Activated naive CD4-positive, alpha-beta T cell (primary cell): ENCODE measurements around the gene VWA3A.
"Not testable (repeated sequence)": the region's sequence is repeated elsewhere in the genome, so short reads cannot be mapped to it uniquely, and the experiment has no call there.

Source experiments
- DNase-seq, 4 experiments: peaks; one replicate each; lab custom pipeline; 2025; lab: John Stamatoyannopoulos, UW

VWA3A gene

DNA sequence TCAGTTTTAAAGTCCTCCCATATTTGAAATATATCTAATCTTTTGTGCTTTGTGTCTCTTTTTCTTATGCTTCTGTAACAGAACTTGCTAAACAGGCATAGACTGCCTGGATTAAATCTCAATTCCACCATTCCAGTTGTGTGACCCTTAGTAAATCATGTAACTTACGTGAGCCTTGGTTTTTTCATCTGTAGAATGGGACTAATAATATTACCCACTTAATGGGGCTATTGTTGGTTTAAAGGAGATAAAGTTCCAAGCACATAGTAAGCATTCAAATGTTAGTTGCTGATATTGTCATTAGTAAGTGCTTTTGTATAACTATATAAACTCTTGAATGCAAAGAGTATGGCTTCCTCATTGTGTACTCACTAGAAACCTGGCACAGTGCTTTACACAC, 5.9 kb upstream of the VWA3A start:
- DNase-seq: no peak

DNA sequence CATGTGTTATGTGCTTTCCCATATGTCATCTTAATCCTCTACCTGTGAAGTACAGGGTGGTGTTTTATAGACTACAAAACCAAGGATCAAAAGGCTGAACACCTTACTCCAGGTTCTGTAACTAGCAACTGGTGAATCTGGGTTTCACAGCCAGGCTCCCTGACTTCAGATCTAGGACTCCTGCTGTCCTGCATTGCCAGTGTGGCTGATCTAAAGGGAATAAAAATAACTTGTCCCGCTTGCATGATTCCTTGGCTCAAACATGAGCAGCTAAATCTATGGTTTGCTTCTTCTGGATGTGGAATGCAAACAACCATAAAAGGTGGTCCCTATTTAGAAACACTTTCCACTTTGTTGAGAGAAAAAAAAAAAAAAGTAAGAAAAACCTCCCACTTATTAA, 3.7 kb upstream of the VWA3A start:
- no peak for DNase-seq

- no peak for DNase-seq
Observed at GRCh38 chr16:22089910-22090309, 2.4 kb upstream of the VWA3A start.

DNA sequence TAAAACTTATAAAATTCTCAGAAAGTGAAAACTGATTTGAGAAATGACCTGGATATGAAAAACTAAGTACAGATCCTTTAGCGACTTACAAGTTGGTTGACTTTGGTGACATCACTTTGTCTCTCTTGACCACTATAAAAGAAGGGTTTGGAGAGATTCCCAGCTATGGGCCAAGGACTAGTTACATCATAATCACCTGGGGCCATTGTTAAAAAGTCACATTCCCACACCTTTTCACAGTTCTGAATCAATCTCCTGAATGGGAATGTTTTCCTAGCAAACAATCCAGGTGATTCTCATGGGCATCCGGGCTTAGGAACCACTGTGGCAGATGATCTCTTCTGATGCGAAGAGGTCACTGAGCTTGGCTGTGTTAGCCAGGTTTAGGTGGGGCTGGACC, 620 bp upstream of the VWA3A start:
- DNase-seq: no peak

DNA sequence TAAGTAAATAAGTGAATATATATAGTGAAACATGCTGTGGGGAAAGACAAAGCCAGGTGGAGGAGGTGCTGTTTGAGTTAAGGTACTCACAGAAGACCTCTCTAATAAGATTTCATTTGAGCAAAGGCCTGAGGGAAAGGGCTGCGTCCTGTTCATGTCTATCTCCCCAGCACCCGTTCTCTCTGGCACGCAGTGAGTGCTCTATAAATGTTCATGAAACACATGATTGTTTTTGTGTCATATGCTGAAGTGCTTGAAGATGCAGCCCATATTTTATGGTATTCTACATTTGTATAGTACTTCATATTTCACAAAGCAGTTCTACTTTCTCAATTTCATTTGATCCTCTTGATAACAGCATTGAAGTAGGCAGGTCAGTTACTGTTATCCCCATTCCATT, 990 bp downstream of the VWA3A start:
- DNase-seq: no peak

DNA sequence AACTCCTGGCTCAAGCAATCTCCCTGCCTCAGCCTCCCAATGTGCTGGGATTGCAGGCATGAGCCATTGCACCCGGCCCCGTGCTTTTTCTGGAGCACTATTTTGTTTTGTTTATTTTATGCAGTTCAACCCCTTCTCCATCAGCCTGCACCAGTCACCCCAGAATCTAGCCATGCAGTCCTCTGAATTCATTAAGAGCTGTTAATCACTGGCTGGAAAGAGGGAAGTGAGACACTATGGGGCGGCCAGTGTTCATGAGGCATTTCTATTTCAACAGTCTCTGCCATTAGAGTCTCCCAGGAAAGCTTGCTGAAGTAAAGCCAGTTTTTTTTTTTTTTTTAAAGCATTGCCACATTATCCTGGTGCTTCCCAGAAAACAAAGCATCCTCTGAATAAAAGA, 1.7 kb downstream of the VWA3A start:
- no peak for DNase-seq

DNA sequence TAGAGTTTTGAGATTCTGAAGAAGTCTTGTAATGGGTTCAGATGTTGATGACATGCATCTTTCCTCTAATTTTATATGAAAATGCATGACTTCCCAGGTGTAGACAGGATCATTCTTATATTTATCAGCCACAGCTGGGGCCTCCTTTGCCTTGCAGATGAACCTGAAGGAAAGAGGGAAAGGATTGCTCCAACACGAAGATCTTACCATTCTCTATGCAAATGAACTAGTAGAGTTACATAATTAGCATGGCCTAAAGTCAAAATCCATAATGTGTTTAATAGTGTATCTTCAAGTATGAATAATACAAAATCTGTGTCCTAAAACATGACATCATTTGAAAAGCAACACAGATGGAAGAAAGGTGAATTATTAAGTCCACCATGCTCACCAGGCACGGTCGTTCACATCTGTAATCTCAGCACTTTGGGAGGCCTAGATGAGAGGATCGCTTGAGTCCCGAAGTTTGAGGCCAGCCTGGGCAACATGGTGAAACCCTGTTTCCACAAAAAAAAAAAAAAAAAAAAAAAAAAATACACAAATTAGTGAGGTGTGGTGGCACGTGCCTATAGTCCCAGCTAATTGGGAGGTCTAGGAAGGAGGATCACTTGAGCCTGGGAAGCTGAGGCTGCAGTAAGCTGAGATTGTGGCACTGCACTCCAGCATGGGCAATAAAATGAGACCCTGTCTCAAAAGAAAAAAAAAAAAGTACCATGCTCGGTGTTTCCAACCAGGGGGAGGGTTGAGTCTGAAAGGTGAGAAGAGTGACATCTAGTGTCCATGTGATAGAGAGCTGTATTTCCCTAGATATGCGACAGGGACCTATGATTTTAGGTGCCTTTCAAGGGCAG, 6.3 kb downstream of the VWA3A start:
- no peak for DNase-seq

DNA sequence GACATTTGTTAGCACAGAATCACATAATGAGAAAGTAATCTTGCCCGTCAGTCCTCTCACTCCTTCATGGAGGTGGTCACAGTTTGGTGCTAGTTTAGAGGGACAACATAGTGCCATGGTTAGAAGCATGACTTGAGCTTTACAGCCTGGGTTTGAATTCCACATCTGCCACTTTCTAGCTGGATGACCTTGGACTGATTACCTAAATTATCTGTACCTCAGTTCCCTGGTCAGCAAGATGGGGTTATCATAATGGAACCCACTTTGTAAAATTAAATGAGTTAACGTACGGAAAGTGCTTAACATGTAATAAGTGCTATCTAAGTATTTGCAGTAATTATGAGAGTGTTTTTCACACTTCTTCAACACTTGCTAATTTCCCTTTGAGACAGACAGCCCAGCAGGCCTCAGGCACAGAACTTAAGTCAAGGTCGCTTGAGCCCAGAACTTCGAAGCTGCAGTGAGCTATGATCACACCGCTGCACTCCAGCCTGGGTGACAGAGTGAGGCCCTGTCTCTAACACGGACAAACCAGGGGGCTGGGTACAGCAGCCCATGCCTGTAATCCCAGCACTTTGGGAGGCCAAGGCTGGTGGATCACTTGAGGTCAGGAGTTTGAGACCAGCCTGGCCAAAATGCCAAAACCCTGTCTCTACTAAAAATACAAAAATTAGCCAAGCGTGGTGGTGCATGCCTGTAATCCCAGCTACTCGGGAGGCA, 7.1 kb downstream of the VWA3A start:
- no peak for DNase-seq

GRCh38 chr16:22103441-22103840, 11.1 kb downstream of the VWA3A start:
- no peak for DNase-seq

DNA sequence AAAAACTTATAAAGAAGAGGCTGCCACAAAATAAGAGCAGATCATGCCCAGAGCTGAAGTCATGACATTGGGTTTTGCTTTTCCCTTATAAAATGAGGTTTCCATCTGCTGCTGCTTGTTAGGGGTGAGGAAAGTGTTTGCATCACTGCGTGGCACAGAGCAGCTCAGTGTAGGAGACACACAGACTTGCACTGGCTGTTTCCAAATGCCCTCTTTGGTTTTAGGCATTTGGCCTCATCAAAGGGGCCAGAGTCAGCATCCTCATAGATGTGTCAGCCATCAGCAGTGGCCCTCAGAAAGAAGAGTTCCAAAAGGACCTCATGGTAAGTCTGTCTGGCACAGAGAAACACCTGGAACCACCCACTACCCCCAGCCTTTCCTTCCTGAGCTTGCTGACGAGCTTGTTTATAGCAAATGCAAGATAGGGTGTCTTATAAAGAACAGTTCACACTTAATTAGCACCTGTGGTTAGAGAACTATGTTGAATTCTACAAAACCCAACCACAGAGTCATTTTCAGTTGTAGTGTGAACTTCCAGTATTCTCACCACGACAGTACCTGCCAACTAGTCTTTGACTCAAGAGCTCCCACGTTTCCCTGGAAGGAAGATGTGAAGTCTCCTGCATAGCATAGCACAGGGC, 17.0 kb downstream of the VWA3A start:
- no peak for DNase-seq

DNA sequence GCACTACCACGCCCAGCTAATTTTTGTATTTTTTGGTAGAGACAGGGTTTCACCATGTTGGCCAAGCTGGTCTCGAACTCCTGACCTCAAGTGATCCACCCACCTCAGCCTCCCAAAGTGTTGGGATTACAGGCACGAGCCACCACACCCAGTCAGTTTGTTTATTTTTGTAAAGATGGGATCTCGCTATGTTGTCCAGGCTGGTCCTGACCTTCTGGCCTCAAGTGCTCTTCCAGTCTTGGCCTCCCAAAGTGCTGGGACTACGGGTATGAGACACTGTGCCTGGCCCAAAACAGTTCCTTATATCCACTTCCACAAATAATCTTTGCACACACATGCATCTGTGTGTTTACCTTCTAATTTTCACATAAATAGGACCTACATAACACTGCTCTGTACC, 19.3 kb downstream of the VWA3A start:
- DNase-seq: not testable (repeated sequence)

GRCh38 chr16:22116095-22116700, 23.9 kb downstream of the VWA3A start:
- no peak for DNase-seq

- no peak for DNase-seq
Observed at GRCh38 chr16:22117609-22118008, 25.3 kb downstream of the VWA3A start.

- no peak for DNase-seq
Observed at GRCh38 chr16:22120440-22120839, 28.1 kb downstream of the VWA3A start.

DNA sequence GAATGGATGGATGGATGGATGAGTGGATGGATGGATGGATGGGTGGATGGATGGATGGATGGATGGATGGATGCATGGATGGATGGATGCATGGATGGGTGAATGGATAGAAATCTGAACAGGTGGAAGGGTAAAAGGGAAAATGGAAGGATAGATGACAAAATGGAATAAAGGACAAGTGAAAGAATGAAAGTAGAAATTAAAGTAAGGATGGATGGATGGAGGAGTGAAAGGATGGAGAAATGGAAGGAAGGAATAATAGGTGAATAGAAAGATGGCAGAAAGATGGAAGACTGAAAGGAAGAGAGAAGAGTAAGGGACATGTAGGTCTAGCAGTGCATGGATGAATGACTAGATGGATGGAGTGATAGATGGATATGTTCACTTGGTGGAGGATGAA, 29.9 kb downstream of the VWA3A start:
- DNase-seq: no peak

DNA sequence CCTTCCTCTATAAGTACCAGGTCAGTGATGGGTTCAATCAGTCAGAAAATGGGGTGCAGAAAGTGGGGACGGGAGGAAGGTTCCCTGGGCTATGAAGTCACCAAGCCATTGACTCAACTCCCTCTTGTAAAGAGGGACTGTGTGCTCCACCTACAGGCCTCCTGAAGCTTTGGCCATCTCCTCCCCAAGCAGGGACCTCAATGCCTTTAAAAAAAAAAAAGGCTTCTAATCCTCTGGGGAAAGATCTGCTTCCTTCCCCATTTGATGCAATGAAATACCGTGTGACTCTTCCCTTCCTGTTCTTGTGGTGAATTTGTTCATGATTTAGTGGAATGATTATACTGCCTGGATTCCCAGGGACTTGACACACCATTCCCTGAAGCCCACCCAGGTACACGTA, 30.8 kb downstream of the VWA3A start:
- DNase-seq: no peak

DNA sequence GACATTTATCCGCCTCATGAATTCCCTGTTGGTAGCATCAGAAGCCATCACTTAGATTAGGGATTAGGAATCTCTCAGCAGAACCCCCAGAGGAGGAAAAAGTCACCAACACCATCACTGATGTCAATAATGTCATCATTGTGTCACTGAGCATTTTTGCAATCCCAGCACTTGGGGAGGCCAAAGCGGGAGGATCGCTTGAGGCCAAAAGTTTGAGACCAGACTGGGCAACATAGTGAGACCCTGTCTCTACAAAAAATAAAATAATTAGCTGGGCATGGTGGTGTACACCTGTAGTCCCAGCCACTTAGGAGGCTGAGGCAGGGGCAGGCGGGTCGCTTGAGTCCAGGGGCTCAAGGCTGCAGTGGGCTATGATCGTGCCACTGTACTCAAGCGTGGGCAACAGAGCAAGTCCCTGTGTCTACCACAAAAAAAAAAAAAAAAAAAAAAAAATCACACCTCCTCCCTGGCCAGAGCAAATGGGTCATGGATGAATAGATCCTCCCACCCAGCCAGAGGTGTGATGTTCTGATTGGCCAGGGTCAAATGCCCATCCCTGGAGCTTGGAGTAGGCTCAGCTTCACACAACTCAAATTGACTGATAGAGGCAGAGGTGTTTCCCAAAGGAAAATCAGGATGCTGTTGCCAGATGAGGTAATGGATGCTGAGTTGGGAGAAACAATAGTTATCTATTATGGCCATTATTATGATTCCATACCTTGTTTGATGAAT, 31.6 kb downstream of the VWA3A start:
- DNase-seq: no peak

DNA sequence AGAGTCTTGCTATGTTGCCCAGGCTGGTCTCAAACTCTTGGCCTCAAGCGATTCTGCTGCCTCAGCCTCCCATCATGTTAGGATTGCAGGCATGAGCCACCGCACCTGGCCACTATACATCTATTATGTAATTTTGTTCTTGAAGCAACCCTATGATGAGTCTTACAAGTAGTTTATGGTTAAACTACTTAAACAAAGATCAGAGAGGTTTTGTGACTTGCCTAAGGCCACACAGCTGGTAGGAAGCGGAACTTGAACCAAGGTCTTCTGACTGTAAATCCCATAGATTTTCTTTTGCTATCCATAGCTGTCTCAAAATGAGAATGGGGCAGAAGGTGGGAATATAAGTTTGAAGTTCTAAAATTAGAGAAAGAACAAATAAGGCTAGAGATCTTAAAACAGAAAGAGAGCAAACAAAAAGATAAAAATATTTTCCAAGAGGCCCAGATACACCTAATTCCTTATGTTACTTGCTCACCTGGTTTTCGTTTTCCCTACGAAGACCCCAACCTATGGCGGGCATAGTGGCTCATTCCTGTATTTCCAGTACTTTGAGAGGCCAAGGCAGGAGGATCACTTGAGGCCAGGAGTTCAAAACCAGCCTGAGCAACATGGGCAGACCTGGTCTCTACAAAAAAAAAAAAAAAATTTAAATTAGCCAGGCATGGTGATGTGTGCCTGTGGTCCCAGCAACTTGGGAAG, 32.4 kb downstream of the VWA3A start:
- no peak for DNase-seq

GRCh38 chr16:22126037-22126558, 33.8 kb downstream of the VWA3A start:
- no peak for DNase-seq

DNA sequence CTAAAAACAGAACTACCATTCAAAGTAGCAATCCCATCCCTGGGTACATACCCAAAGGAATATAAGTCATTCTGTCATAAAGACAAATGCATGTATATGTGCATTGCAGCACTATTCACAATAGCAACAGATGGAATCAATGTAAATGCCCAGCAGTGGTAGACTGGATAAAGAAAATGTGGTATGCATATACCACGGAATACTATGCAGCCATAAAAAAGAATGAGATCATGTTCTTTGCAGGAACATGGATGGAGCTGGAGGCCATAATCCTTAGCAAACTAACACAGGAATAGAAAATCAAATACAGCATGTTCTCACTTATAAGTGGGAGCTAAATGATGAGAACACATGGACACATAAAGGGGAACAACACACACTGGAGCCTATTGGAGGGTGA, 36.2 kb downstream of the VWA3A start:
- DNase-seq: not testable (repeated sequence)

- no peak for DNase-seq
Observed at GRCh38 chr16:22130528-22130927, 38.2 kb downstream of the VWA3A start.
